HCT116 (cell line): ENCODE measurements around the gene MRPS33. TPM values are rescaled to one million over a fixed set of nuclear protein-coding genes. Genes with fewer than 3 reads are reported as not detected.

Experiments used
- ATAC-seq: fragments of 200-7000 bp; cut with Tn5 transposase; 2 replicates; pipeline ENCODE4 v1.9.1; 2020; ENCODE audit warnings: mild to moderate bottlenecking, moderate library complexity
- BruUV-seq: library from RNA; stranded (reverse); fragments of 400-500 nt; replicated peaks from 2 replicates; lab custom pipeline; 2021; lab: Mats Ljungman, UMichigan
- CTCF ChIA-PET: fragments of 300-600 bp; sonication (Branson Sonifier 250); formaldehyde crosslinking; loops from one replicate; lab custom pipeline; 2021; ENCODE audit warnings: antibody characterized with exemption; lab: Charles Lee
- POLR2A ChIA-PET: fragments of 300-600, 350-600 bp; sonication (Branson Sonifier 250); formaldehyde crosslinking; loops from one replicate; lab custom pipeline; 2021; ENCODE audit warnings: antibody characterized with exemption; lab: Charles Lee
- RAD21 ChIA-PET, 2 experiments: fragments of 300-600 bp; sonication (Branson Sonifier 250); formaldehyde crosslinking; loops; one replicate each; lab custom pipeline; 2023; ENCODE audit warnings: low total read pairs in 2 of 2; ENCODE audit not compliant: uncharacterized antibody in 2 of 2, unreplicated experiment in 2 of 2, low non-redundant PET in 1 of 2; lab: Charles Lee
- DNase-seq: peaks from one replicate; pipeline ENCODE4 v3.0.0-alpha.2; 2010; ENCODE audit warnings: low read depth, low spot score
- H2AFZ ChIP-seq: fragments of 200-600 bp; shearing (Covaris generic), sonication (generic); 2 replicates; pipeline ENCODE4 v1.6.1; 2017; ENCODE audit warnings: low read depth, mixed run types, mixed read lengths, antibody characterized with exemption, low read length; ENCODE audit not compliant: poor library complexity, severe bottlenecking
- H3K27ac ChIP-seq: 2 replicates; pipeline ENCODE4 v1.5.1; 2012; ENCODE audit warnings: low read depth, low read length
- H3K27me3 ChIP-seq: fragments of 200-600 bp; sonication (generic); 2 replicates; pipeline ENCODE4 v1.6.1; 2016; ENCODE audit warnings: mixed run types, low read length, mixed read lengths; ENCODE audit not compliant: insufficient read depth
- H3K36me3 ChIP-seq, 2 experiments: fragments of 200-500 bp in 1 of 2; fragments of 200-600 bp in 1 of 2; sonication (Bioruptor generic) in 1 of 2; sonication (generic) in 1 of 2; 2 replicates each; pipeline versions ENCODE4 v1.5.1 to v1.6.1; 2014 to 2016; ENCODE audit warnings: low read length in 2 of 2, inconsistent platforms in 1 of 2, mixed read lengths in 1 of 2, mixed run types in 1 of 2; ENCODE audit not compliant: insufficient read depth in 2 of 2, control insufficient read depth in 1 of 2
- H3K4me1 ChIP-seq, 2 experiments: fragments of 200-600 bp in 1 of 2; sonication (generic) in 1 of 2; 2 replicates each; pipeline versions ENCODE4 v1.5.1 to v1.6.1; 2012 to 2017; ENCODE audit warnings: low read length in 2 of 2, inconsistent platforms in 1 of 2, mild to moderate bottlenecking in 1 of 2, mixed read lengths in 1 of 2, mixed run types in 1 of 2, moderate library complexity in 1 of 2; ENCODE audit not compliant: insufficient read depth in 2 of 2, control insufficient read depth in 1 of 2
- H3K4me2 ChIP-seq: fragments of 200-600 bp; sonication (generic); 2 replicates; pipeline ENCODE4 v1.6.1; 2017; ENCODE audit warnings: mixed run types, low read length, mixed read lengths
- H3K4me3 ChIP-seq, 2 experiments: fragments of 200-600 bp in 1 of 2; sonication (generic) in 1 of 2; replicated peaks in 1 of 2; 2 replicates each; pipeline ENCODE4 v1.5.1; 2011 to 2016; ENCODE audit warnings: low read length in 2 of 2, control low read depth in 1 of 2, low read depth in 1 of 2, mild to moderate bottlenecking in 1 of 2, mixed read lengths in 1 of 2, mixed run types in 1 of 2
- H3K79me2 ChIP-seq: fragments of 200-600 bp; sonication (generic); 2 replicates; pipeline ENCODE4 v1.6.1; 2017; ENCODE audit warnings: mild to moderate bottlenecking, mixed run types, low read length, moderate library complexity, mixed read lengths; ENCODE audit not compliant: insufficient read depth
- H3K9ac ChIP-seq: fragments of 200-600 bp; sonication (generic); 2 replicates; pipeline ENCODE4 v1.6.1; 2016; ENCODE audit warnings: low read length, mixed read lengths
- H3K9me2 ChIP-seq: fragments of 200-600 bp; sonication (generic), shearing (Covaris generic); 2 replicates; pipeline ENCODE4 v1.6.1; 2017; ENCODE audit warnings: mixed run types, mild to moderate bottlenecking, moderate library complexity; ENCODE audit not compliant: insufficient read depth
- H3K9me3 ChIP-seq, 2 experiments: fragments of 200-500 bp in 1 of 2; fragments of 200-600 bp in 1 of 2; sonication (Bioruptor generic) in 1 of 2; sonication (generic) in 1 of 2; 2 replicates each; pipeline ENCODE4 v1.6.1; 2014 to 2017; ENCODE audit warnings: low read length in 2 of 2, mixed read lengths in 2 of 2, inconsistent platforms in 1 of 2, low read depth in 1 of 2, mild to moderate bottlenecking in 1 of 2, mixed run types in 1 of 2, moderate library complexity in 1 of 2; ENCODE audit not compliant: control insufficient read depth in 1 of 2, insufficient read depth in 1 of 2
- H4K20me1 ChIP-seq: fragments of 200-600 bp; sonication (generic), shearing (Covaris generic); 2 replicates; pipeline ENCODE4 v1.6.1; 2017; ENCODE audit warnings: mixed run types, mild to moderate bottlenecking, moderate library complexity; ENCODE audit not compliant: insufficient read depth
- ATF3 ChIP-seq: IDR thresholded peaks from 2 replicates; pipeline ENCODE4 v1.6.1; 2012
- CBX3 ChIP-seq: IDR thresholded peaks from 2 replicates; pipeline ENCODE4 v1.6.1; 2012; ENCODE audit warnings: low read depth
- EGR1 ChIP-seq: IDR thresholded peaks from 2 replicates; pipeline ENCODE4 v1.6.1; 2012; ENCODE audit warnings: low read depth
- ELF1 ChIP-seq: IDR thresholded peaks from 2 replicates; pipeline ENCODE4 v1.6.1; 2012; ENCODE audit warnings: low read depth, borderline replicate concordance
- EZH2 ChIP-seq: fragments of 200-600 bp; sonication (generic); IDR thresholded peaks from 2 replicates; pipeline ENCODE4 v1.6.1; 2017; ENCODE audit warnings: antibody characterized with exemption, mixed run types
- EZH2phosphoT487 ChIP-seq: fragments of 200-600 bp; IDR thresholded peaks from 2 replicates; pipeline ENCODE4 v1.6.1; 2018; ENCODE audit warnings: antibody characterized with exemption, borderline replicate concordance
- FOSL1 ChIP-seq: IDR thresholded peaks from 2 replicates; pipeline ENCODE4 v1.6.1; 2012; ENCODE audit warnings: low read depth
- JUND ChIP-seq: IDR thresholded peaks from 2 replicates; pipeline ENCODE4 v1.6.1; 2012
- POLR2A ChIP-seq: IDR thresholded peaks from 2 replicates; pipeline ENCODE4 v1.7.0; 2011; ENCODE audit warnings: borderline replicate concordance; ENCODE audit not compliant: insufficient read depth, insufficient read length; ENCODE audit errors: extremely low read depth
- SIN3A ChIP-seq: IDR thresholded peaks from 2 replicates; pipeline ENCODE4 v1.6.1; 2012; ENCODE audit warnings: low read depth
- SP1 ChIP-seq: IDR thresholded peaks from 2 replicates; pipeline ENCODE4 v1.6.1; 2012; ENCODE audit warnings: low read depth
- TCF7L2 ChIP-seq: IDR thresholded peaks from 2 replicates; pipeline ENCODE4 v1.7.0; 2011; ENCODE audit warnings: borderline replicate concordance, inconsistent platforms; ENCODE audit not compliant: insufficient read depth, insufficient read length; ENCODE audit errors: extremely low read depth
- YY1 ChIP-seq: IDR thresholded peaks from 2 replicates; pipeline ENCODE4 v1.6.1; 2011; ENCODE audit warnings: low read length, low read depth, moderate library complexity, mild to moderate bottlenecking; ENCODE audit not compliant: insufficient replicate concordance; ENCODE audit errors: extremely low read depth
- ZNF274 ChIP-seq: fragments of 200-500 bp; sonication (Bioruptor generic); IDR thresholded peaks from 2 replicates; pipeline ENCODE4 v1.6.1; 2014; ENCODE audit warnings: mild to moderate bottlenecking, low read depth, low read length, inconsistent platforms
- intact Hi-C: fragments of 100-400 bp; cut with micrococcal nuclease; formaldehyde crosslinking; loops from 2 replicates; pipeline ENCODE4 v1.10.0; 2022
- total RNA-seq: library from RNA; stranded (reverse); gene quantifications from one replicate; pipeline ENCODE4 v1.2.1, GENCODE V29; 2021; ENCODE audit not compliant: unreplicated experiment
- TF ChIP-seq, protein P1 (sequence below): IDR thresholded peaks from 2 replicates; pipeline ENCODE4 v1.6.1; 2012; ENCODE audit warnings: low read depth
- TF ChIP-seq, protein P2 (sequence below), 3 experiments: fragments of 200-600 bp in 1 of 3; sonication (generic) in 1 of 3; IDR thresholded peaks in 2 of 3; conservative IDR thresholded peaks in 1 of 3; 2 replicates each; pipeline ENCODE4 v1.5.1; 2012 to 2017; ENCODE audit warnings: low read depth in 2 of 3, low read length in 2 of 3, antibody characterized with exemption in 1 of 3, borderline replicate concordance in 1 of 3, control low read depth in 1 of 3, mild to moderate bottlenecking in 1 of 3, mixed read lengths in 1 of 3, mixed run types in 1 of 3, moderate library complexity in 1 of 3; ENCODE audit not compliant: insufficient read depth in 1 of 3
- TF ChIP-seq, protein P3 (sequence below): IDR thresholded peaks from 2 replicates; pipeline ENCODE4 v1.6.1; 2011; ENCODE audit warnings: mild to moderate bottlenecking, low read length, moderate library complexity; ENCODE audit not compliant: insufficient replicate concordance; ENCODE audit errors: extremely low read depth
- TF ChIP-seq, protein P4 (sequence below): IDR thresholded peaks from 2 replicates; pipeline ENCODE4 v1.6.1; 2012

The MRPS33 gene
- total RNA-seq, 1 experiment from 2014 or later = 77.3 TPM

GRCh38 chr7:141039376-141039775 lies 24.6 kb upstream of the MRPS33 start:
- H3K9me3 ChIP-seq = no peaks in the 10 kb centered on the region
- no peak overlapping the region for H3K27ac ChIP-seq
- H3K79me2 ChIP-seq = no peaks in the 10 kb centered on the region
- DNase-seq = no peak
- intact Hi-C loops = no loop called here
- CTCF ChIA-PET = no interaction called here
- H3K4me3 ChIP-seq = no peak overlapping the region
- H3K4me1 ChIP-seq = no peaks in the 10 kb centered on the region
- no peaks in the 10 kb centered on the region for H4K20me1 ChIP-seq
- BruUV-seq = no TSS peak
- H3K4me2 ChIP-seq = no peak overlapping the region
- H2AFZ ChIP-seq = no peak overlapping the region
- TF ChIP-seq EZH2phosphoT487 = no peak
- no peak for TF ChIP-seq TCF7L2
- no peak for TF ChIP-seq ZNF274
- TF ChIP-seq, protein P1, sequence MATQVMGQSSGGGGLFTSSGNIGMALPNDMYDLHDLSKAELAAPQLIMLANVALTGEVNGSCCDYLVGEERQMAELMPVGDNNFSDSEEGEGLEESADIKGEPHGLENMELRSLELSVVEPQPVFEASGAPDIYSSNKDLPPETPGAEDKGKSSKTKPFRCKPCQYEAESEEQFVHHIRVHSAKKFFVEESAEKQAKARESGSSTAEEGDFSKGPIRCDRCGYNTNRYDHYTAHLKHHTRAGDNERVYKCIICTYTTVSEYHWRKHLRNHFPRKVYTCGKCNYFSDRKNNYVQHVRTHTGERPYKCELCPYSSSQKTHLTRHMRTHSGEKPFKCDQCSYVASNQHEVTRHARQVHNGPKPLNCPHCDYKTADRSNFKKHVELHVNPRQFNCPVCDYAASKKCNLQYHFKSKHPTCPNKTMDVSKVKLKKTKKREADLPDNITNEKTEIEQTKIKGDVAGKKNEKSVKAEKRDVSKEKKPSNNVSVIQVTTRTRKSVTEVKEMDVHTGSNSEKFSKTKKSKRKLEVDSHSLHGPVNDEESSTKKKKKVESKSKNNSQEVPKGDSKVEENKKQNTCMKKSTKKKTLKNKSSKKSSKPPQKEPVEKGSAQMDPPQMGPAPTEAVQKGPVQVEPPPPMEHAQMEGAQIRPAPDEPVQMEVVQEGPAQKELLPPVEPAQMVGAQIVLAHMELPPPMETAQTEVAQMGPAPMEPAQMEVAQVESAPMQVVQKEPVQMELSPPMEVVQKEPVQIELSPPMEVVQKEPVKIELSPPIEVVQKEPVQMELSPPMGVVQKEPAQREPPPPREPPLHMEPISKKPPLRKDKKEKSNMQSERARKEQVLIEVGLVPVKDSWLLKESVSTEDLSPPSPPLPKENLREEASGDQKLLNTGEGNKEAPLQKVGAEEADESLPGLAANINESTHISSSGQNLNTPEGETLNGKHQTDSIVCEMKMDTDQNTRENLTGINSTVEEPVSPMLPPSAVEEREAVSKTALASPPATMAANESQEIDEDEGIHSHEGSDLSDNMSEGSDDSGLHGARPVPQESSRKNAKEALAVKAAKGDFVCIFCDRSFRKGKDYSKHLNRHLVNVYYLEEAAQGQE = no peak
- TF ChIP-seq SP1 = no peak
- no peak for TF ChIP-seq JUND
- TF ChIP-seq EZH2 = no peak
- no peak for TF ChIP-seq CBX3
- TF ChIP-seq, protein P2, sequence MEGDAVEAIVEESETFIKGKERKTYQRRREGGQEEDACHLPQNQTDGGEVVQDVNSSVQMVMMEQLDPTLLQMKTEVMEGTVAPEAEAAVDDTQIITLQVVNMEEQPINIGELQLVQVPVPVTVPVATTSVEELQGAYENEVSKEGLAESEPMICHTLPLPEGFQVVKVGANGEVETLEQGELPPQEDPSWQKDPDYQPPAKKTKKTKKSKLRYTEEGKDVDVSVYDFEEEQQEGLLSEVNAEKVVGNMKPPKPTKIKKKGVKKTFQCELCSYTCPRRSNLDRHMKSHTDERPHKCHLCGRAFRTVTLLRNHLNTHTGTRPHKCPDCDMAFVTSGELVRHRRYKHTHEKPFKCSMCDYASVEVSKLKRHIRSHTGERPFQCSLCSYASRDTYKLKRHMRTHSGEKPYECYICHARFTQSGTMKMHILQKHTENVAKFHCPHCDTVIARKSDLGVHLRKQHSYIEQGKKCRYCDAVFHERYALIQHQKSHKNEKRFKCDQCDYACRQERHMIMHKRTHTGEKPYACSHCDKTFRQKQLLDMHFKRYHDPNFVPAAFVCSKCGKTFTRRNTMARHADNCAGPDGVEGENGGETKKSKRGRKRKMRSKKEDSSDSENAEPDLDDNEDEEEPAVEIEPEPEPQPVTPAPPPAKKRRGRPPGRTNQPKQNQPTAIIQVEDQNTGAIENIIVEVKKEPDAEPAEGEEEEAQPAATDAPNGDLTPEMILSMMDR (IDR thresholded peaks at IDR 0.05 in 2 of 3, conservative IDR thresholded peaks at IDR 0.05 in 1 of 3; ENCODE audit: borderline replicate concordance in 1 of 3, insufficient read depth in 1 of 3, low read depth in 2 of 3, low read length in 2 of 3) = no peak
- no peak for TF ChIP-seq ATF3
- TF ChIP-seq SIN3A = no peak
- no peak for TF ChIP-seq POLR2A
- TF ChIP-seq, protein P3, sequence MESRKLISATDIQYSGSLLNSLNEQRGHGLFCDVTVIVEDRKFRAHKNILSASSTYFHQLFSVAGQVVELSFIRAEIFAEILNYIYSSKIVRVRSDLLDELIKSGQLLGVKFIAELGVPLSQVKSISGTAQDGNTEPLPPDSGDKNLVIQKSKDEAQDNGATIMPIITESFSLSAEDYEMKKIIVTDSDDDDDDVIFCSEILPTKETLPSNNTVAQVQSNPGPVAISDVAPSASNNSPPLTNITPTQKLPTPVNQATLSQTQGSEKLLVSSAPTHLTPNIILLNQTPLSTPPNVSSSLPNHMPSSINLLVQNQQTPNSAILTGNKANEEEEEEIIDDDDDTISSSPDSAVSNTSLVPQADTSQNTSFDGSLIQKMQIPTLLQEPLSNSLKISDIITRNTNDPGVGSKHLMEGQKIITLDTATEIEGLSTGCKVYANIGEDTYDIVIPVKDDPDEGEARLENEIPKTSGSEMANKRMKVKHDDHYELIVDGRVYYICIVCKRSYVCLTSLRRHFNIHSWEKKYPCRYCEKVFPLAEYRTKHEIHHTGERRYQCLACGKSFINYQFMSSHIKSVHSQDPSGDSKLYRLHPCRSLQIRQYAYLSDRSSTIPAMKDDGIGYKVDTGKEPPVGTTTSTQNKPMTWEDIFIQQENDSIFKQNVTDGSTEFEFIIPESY = no peak
- no peak for TF ChIP-seq YY1
- TF ChIP-seq FOSL1 = no peak
- no peak for TF ChIP-seq ELF1
- TF ChIP-seq, protein P4, sequence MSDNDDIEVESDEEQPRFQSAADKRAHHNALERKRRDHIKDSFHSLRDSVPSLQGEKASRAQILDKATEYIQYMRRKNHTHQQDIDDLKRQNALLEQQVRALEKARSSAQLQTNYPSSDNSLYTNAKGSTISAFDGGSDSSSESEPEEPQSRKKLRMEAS = no peak
- no peak for TF ChIP-seq EGR1
- no peak overlapping the region for H3K9ac ChIP-seq
- 0 out of 2 replicates have a peak, but pooled peaks cover 3% of the 10 kb centered on the region for H3K27me3 ChIP-seq
- POLR2A ChIA-PET = no interaction called here
- no peaks in the 10 kb centered on the region for H3K9me2 ChIP-seq
- ATAC-seq = no peak
- H3K36me3 ChIP-seq = no peaks in the 10 kb centered on the region
- RAD21 ChIA-PET = no interaction called here
